A549 (cell line): ENCODE results near the gene IMPG2. TPM values are rescaled to one million over a fixed set of nuclear protein-coding genes. Genes with fewer than 3 reads are reported as not detected.

ENCODE experiments used
- ATAC-seq, 2 experiments: fragments of 200-7000 bp in 1 of 2; fragments of >200 bp in 1 of 2; cut with Nextera tagmentation in 1 of 2; cut with Tn5 transposase in 1 of 2; 3 replicates each; pipeline versions ENCODE4 v1.8.0 to v1.9.1; 2018 to 2020; ENCODE audit warnings: mild to moderate bottlenecking in 1 of 2, moderate library complexity in 1 of 2
- CTCF ChIA-PET: fragments of 300-600 bp; sonication (Branson Sonifier 250); formaldehyde crosslinking; extraction: SDS; loops from one replicate; lab custom pipeline; 2021; ENCODE audit warnings: antibody characterized with exemption, inconsistent platforms; lab: Yijun Ruan, JAX
- POLR2A ChIA-PET: fragments of 350-600 bp; formaldehyde crosslinking; extraction: SDS; loops from one replicate; lab custom pipeline; 2021; ENCODE audit warnings: antibody characterized with exemption, inconsistent platforms; lab: Yijun Ruan, JAX
- DNase-seq, 2 experiments: peaks; one replicate each; pipeline versions ENCODE4 v3.0.0 to v3.0.0-alpha.2; 2011 to 2016; ENCODE audit warnings: low read depth in 1 of 2, low spot score in 1 of 2
- FAIRE-seq: peaks from 2 replicates; lab custom pipeline; 2011; peaks lifted over from hg19 to GRCh38; lab: Jason Lieb, UNC
- H3K27ac ChIP-seq, 2 experiments: fragments of >200 bp; sonication (Bioruptor Twin); formaldehyde crosslinking; 3 replicates each; pipeline ENCODE4 v1.5.1; 2016 to 2017
- H3K4me1 ChIP-seq: fragments of >200 bp; sonication (Bioruptor Twin); formaldehyde crosslinking; 3 replicates; pipeline ENCODE4 v1.6.1; 2016
- H3K4me2 ChIP-seq: fragments of >200 bp; sonication (Bioruptor Twin); formaldehyde crosslinking; 3 replicates; pipeline ENCODE4 v1.6.1; 2016
- H3K4me3 ChIP-seq: fragments of >200 bp; sonication (Bioruptor Twin); formaldehyde crosslinking; 3 replicates; pipeline ENCODE4 v1.5.1; 2016
- H3K9me3 ChIP-seq: fragments of >200 bp; sonication (Bioruptor Twin); formaldehyde crosslinking; 3 replicates; pipeline ENCODE4 v1.6.1; 2016
- BCL3 ChIP-seq: fragments of >200 bp; sonication (Bioruptor Twin); formaldehyde crosslinking; IDR thresholded peaks from 3 replicates; pipeline ENCODE4 v1.6.1; 2016
- CBX2 ChIP-seq: fragments of 200-600 bp; sonication (generic); IDR thresholded peaks from 2 replicates; pipeline ENCODE4 v1.6.1; 2016; ENCODE audit warnings: low read depth, mild to moderate bottlenecking, borderline replicate concordance
- CEBPB ChIP-seq, 2 experiments: fragments of >200 bp in 1 of 2; sonication (Bioruptor Twin) in 1 of 2; formaldehyde crosslinking in 1 of 2; IDR thresholded peaks; 2 replicates each; pipeline ENCODE4 v1.6.1; 2012 to 2016
- CHD2 ChIP-seq: fragments of 150-350 bp; IDR thresholded peaks from 2 replicates; pipeline ENCODE4 v1.6.1; 2014; ENCODE audit warnings: low read length; ENCODE audit not compliant: partially characterized antibody
- EHMT2 ChIP-seq: fragments of 200-600 bp; sonication (generic); IDR thresholded peaks from 2 replicates; pipeline ENCODE4 v1.6.1; 2016; ENCODE audit warnings: antibody characterized with exemption, low read depth, mild to moderate bottlenecking, moderate library complexity
- EP300 ChIP-seq, 2 experiments: fragments of >200 bp; sonication (Bioruptor Twin); formaldehyde crosslinking; IDR thresholded peaks; 2 replicates in 1 of 2; 3 replicates in 1 of 2; pipeline ENCODE4 v1.6.1; 2016 to 2017
- FOSL2 ChIP-seq, 2 experiments: fragments of 450-650 bp in 1 of 2; fragments of >200 bp in 1 of 2; sonication (Bioruptor Twin) in 1 of 2; formaldehyde crosslinking; IDR thresholded peaks; 2 replicates each; pipeline versions ENCODE4 v1.5.0 to v1.6.1; 2016 to 2020; ENCODE audit warnings: mild to moderate bottlenecking in 1 of 2, moderate library complexity in 1 of 2
- FOXS1 ChIP-seq: fragments of 250-450 bp; sonication (Bioruptor Pico); IDR thresholded peaks from 2 replicates; pipeline ENCODE4 v1.5.0; 2020; ENCODE audit warnings: mild to moderate bottlenecking, moderate library complexity
- GATA3 ChIP-seq: IDR thresholded peaks from 2 replicates; pipeline ENCODE4 v1.6.1; 2012; ENCODE audit warnings: borderline replicate concordance
- HEYL ChIP-seq: fragments of 250-450 bp; sonication (Bioruptor Pico); IDR thresholded peaks from 2 replicates; pipeline ENCODE4 v1.8.0; 2021; ENCODE audit warnings: mild to moderate bottlenecking, moderate library complexity
- HMGXB4 ChIP-seq: fragments of 250-450 bp; sonication (Bioruptor Pico); IDR thresholded peaks from 2 replicates; pipeline ENCODE4 v1.5.0; 2021; ENCODE audit warnings: mild to moderate bottlenecking, moderate library complexity, borderline replicate concordance
- JUN ChIP-seq, 2 experiments: fragments of >200 bp; sonication (Bioruptor Twin); formaldehyde crosslinking; IDR thresholded peaks; 2 replicates in 1 of 2; 3 replicates in 1 of 2; pipeline ENCODE4 v1.6.1; 2016 to 2017
- JUNB ChIP-seq: fragments of >200 bp; sonication (Bioruptor Twin); formaldehyde crosslinking; IDR thresholded peaks from 2 replicates; pipeline ENCODE4 v1.6.1; 2016
- KDM5A ChIP-seq: fragments of 200-600 bp; sonication (generic); IDR thresholded peaks from 2 replicates; pipeline ENCODE4 v1.6.1; 2016; ENCODE audit warnings: antibody characterized with exemption, mild to moderate bottlenecking
- MAFK ChIP-seq: fragments of 450-650 bp; IDR thresholded peaks from 2 replicates; pipeline ENCODE4 v1.6.1; 2014; ENCODE audit not compliant: partially characterized antibody
- MAZ ChIP-seq: fragments of 150-350 bp; IDR thresholded peaks from 2 replicates; pipeline ENCODE4 v1.6.1; 2014; ENCODE audit warnings: antibody characterized with exemption, low read depth, low read length, borderline replicate concordance
- NR3C1 ChIP-seq: fragments of >200 bp; sonication (Bioruptor Twin); formaldehyde crosslinking; IDR thresholded peaks from 3 replicates; pipeline ENCODE4 v1.6.1; 2017
- POLR2AphosphoS2 ChIP-seq: conservative IDR thresholded peaks from 2 replicates; pipeline ENCODE4 v1.6.1; 2012; ENCODE audit warnings: low read length, improper control_type of control experiment, inconsistent platforms
- RAD21 ChIP-seq, 2 experiments: fragments of >200 bp in 1 of 2; sonication (Bioruptor Twin) in 1 of 2; formaldehyde crosslinking in 1 of 2; IDR thresholded peaks in 1 of 2; conservative IDR thresholded peaks in 1 of 2; 2 replicates in 1 of 2; 3 replicates in 1 of 2; pipeline ENCODE4 v1.6.1; 2012 to 2018; ENCODE audit warnings: inconsistent platforms in 1 of 2
- RCOR1 ChIP-seq: fragments of 150-350 bp; IDR thresholded peaks from 2 replicates; pipeline ENCODE4 v1.6.1; 2014; ENCODE audit warnings: antibody characterized with exemption, low read length, low read depth
- SMC3 ChIP-seq: fragments of >200 bp; sonication (Bioruptor Twin); formaldehyde crosslinking; IDR thresholded peaks from 3 replicates; pipeline ENCODE4 v1.6.1; 2018; ENCODE audit warnings: inconsistent platforms
- TP53 ChIP-seq: fragments of 250-450 bp; sonication (Bioruptor Pico); IDR thresholded peaks from 2 replicates; pipeline ENCODE4 v1.5.0; 2021; ENCODE audit warnings: mild to moderate bottlenecking, moderate library complexity
- ZFP36 ChIP-seq: fragments of 450-650 bp; IDR thresholded peaks from 2 replicates; pipeline ENCODE4 v1.6.1; 2014; ENCODE audit warnings: borderline replicate concordance; ENCODE audit not compliant: partially characterized antibody
- ZSCAN20 ChIP-seq: fragments of 250-450 bp; sonication (Bioruptor Pico); IDR thresholded peaks from 2 replicates; pipeline ENCODE4 v1.8.0; 2022; ENCODE audit warnings: mild to moderate bottlenecking, moderate library complexity
- WGBS: methylation state at CpG from one replicate; pipeline ENCODE4 v1.1.6; 2017; ENCODE audit errors: missing lambda C conversion rate; 5-methylcytosine and 5-hydroxymethylcytosine counted together
- polyA plus RNA-seq, 4 experiments: library from polyadenylated mRNA; depleted of rRNA in 3 of 4; stranded (reverse); fragments of >200 nt; fragmentation: RNase III in 1 of 4; extraction: RNeasy Plus Mini Kit Qiagen cat#74134 plus additional on column Dnase treatment in 1 of 4; gene quantifications; 2 replicates in 3 of 4; 3 replicates in 1 of 4; pipeline ENCODE4 v1.2.3, GENCODE V29; 2011 to 2017

Gene IMPG2
- polyA plus RNA-seq, 2 of the 4 experiments (the other 2 are of a cell fraction), result 0.03 to 0.05 TPM

GRCh38 chr3:101194392-101194791, 126.0 kb downstream of the IMPG2 start:
- H3K4me2 ChIP-seq, result no peak overlapping the region
- CTCF ChIA-PET, result interaction anchor here (0.6 to 1.0 kb wide), 2 partner anchors 374 to 458 kb away, joined by 3 read pairs; no protein-coding TSS in a partner anchor
- ATAC-seq (no peak), DNase-seq (no peak), FAIRE-seq (peak; percentile 36)
- H3K4me1 ChIP-seq, result peaks cover 20% of the 10 kb centered on the region
- POLR2A ChIA-PET, result no interaction called here
- peak overlapping the region; percentile 27 to 72; a peak in 5 of 6 replicates for H3K27ac ChIP-seq
- no peaks in the 10 kb centered on the region for H3K9me3 ChIP-seq
- H3K4me3 ChIP-seq, result no peak overlapping the region
- WGBS, result 44% methylated on average over 3 of the region's 3 CpGs
- TF ChIP-seq TP53 (CRISPR knock-in tag), result no peak
- TF ChIP-seq NR3C1, result no peak
- no peak for TF ChIP-seq CEBPB (IDR thresholded peaks at IDR 0.05)
- TF ChIP-seq RCOR1, result no peak
- no peak for TF ChIP-seq POLR2AphosphoS2
- TF ChIP-seq MAFK, result no peak
- TF ChIP-seq KDM5A, result no peak
- no peak for TF ChIP-seq JUN (IDR thresholded peaks at IDR 0.05)
- no peak for TF ChIP-seq FOXS1 (CRISPR knock-in tag)
- no peak for TF ChIP-seq CHD2
- no peak for TF ChIP-seq BCL3
- TF ChIP-seq HMGXB4 (CRISPR knock-in tag), result no peak
- no peak for TF ChIP-seq EHMT2
- TF ChIP-seq ZSCAN20, result no peak

- POLR2A ChIA-PET, result no interaction called here
- peak in 1 of 2 experiments; percentile 29 for DNase-seq
Measured at GRCh38 chr3:101193957-101194356, 126.4 kb downstream of the IMPG2 start.

GRCh38 chr3:101189796-101190195, 130.6 kb downstream of the IMPG2 start:
- H3K4me3 ChIP-seq, result no peak overlapping the region
- ATAC-seq (peak in 1 of 2 experiments; percentile 71; a peak in 2 of 6 replicates), FAIRE-seq (peak; percentile 28), DNase-seq (peak in 1 of 2 experiments; percentile 46)
- H3K27ac ChIP-seq, result peak overlapping the region; percentile 63 to 78
- peak overlapping the region; percentile 54 for H3K4me2 ChIP-seq
- WGBS, result 19% methylated on average over 2 of the region's 2 CpGs
- peaks cover 25% of the 10 kb centered on the region for H3K4me1 ChIP-seq
- ChIA-PET CTCF (interaction anchor here (0.7 kb wide), 1 partner anchor 157 kb away, joined by 3 read pairs; no protein-coding TSS in a partner anchor), POLR2A (no interaction called here)
- TF ChIP-seq TP53 (CRISPR knock-in tag) (no peak), CEBPB (IDR thresholded peaks at IDR 0.05) (peak; percentile 46 to 84; a peak in 3 of 4 replicates), FOSL2 (IDR thresholded peaks at IDR 0.05) (peak; percentile 62), FOSL2 (CRISPR knock-in tag; IDR thresholded peaks at IDR 0.05) (0 out of 2 replicates have a peak, but pooled peaks have one; percentile 19), ZFP36 (no peak), SMC3 (no peak), RAD21 (conservative IDR thresholded peaks at IDR 0.05 in 1 of 2, IDR thresholded peaks at IDR 0.05 in 1 of 2) (0 out of 5 replicates have a peak, but pooled peaks of 1 of the 2 experiments have one; percentile 32), GATA3 (peak; percentile 60; the same call in 1 of the 2 replicates), EP300 (IDR thresholded peaks at IDR 0.05) (peak in 1 of 2 experiments; percentile 40; a peak in 1 of 5 replicates), JUNB (peak; percentile 52; the same call in 1 of the 2 replicates), MAZ (no peak)
- H3K9me3 ChIP-seq, result 0 out of 3 replicates have a peak, but pooled peaks cover 4% of the 10 kb centered on the region

More at GRCh38 chr3:101193957-101194356, 126.4 kb downstream of the IMPG2 start:
- Histone ChIP-seq H3K4me1 (peaks cover 24% of the 10 kb centered on the region), H3K4me2 (no peak overlapping the region), H3K9me3 (no peaks in the 10 kb centered on the region), H3K27ac (peak overlapping the region; percentile 27 to 72; a peak in 4 of 6 replicates), H3K4me3 (no peak overlapping the region)
- WGBS, result 57% methylated on average over 3 of the region's 3 CpGs
- ATAC-seq (peak in 1 of 2 experiments; percentile 60; a peak in 3 of 6 replicates), FAIRE-seq (no peak)
- TF ChIP-seq FOSL2 (IDR thresholded peaks at IDR 0.05), result no peak
- TF ChIP-seq FOSL2 (CRISPR knock-in tag; IDR thresholded peaks at IDR 0.05), result peak; percentile 14; the same call in 1 of the 2 replicates
- TF ChIP-seq CBX2, result no peak
- TF ChIP-seq MAFK, result peak; percentile 89
- TF ChIP-seq CEBPB (IDR thresholded peaks at IDR 0.05), result peak in 1 of 2 experiments; percentile 46; a peak in 1 of 4 replicates
- no peak for TF ChIP-seq HEYL (CRISPR knock-in tag)
- TF ChIP-seq GATA3, result peak; percentile 64; the same call in 1 of the 2 replicates
- CTCF ChIA-PET, result interaction anchor here (1.0 kb wide), 1 partner anchor 374 kb away, joined by 3 read pairs; no protein-coding TSS in a partner anchor
